ENCODE measurements around the gene ICAM4.

- no peak for TF ChIP-seq CTCF (IDR thresholded peaks at IDR 0.05; ENCODE audit: low read depth, low read length)
- no peak for TF ChIP-seq EZH2phosphoT487 (IDR thresholded peaks at IDR 0.05; ENCODE audit: low read depth)
Measured at GRCh38 chr19:10320602-10321416, 34.1 kb downstream of the ICAM4 start.

All from OCI-LY3 (cell line).